ENCODE data around the gene CELF4.

GRCh38 chr18:37252342-37252741 is 313.3 kb downstream of the CELF4 start:
- no peak for TF ChIP-seq CTCF (IDR thresholded peaks at IDR 0.05 in 8 of 11, conservative IDR thresholded peaks at IDR 0.05 in 3 of 11)
- TF ChIP-seq POLR2A (IDR thresholded peaks at IDR 0.05) = no peak

All from spleen (tissue), 7 donors.